Coronary artery (tissue), 2 donors: ENCODE results near the gene CBR3.

Experiments
- DNase-seq: peaks from one replicate; pipeline ENCODE4 v3.0.0-alpha.2; 2017; ENCODE audit warnings: low spot score
- H3K27ac ChIP-seq, 2 donors: fragments of 200-600 bp; sonication (generic); one replicate each; pipeline ENCODE4 v1.5.1; 2016 to 2019
- H3K4me3 ChIP-seq: fragments of 200-600 bp; sonication (generic); 2 replicates; pipeline ENCODE4 v1.5.1; 2016; ENCODE audit warnings: mild to moderate bottlenecking, moderate library complexity
- CTCF ChIP-seq: fragments of 200-600 bp; sonication (generic); IDR thresholded peaks from one replicate; pipeline ENCODE4 v1.5.1; 2019; ENCODE audit warnings: antibody characterized with exemption

Gene CBR3

GRCh38 chr21:36156339-36156814 lies 21.5 kb downstream of the CBR3 start:
- H3K4me3 ChIP-seq = peak overlapping the region; percentile 94
- peak overlapping the region; percentile 73 to 85 for H3K27ac ChIP-seq
- no peak for TF ChIP-seq CTCF
- peak; percentile 100 for DNase-seq

- no peak for TF ChIP-seq CTCF
- peak within 1 kb of the TSS; percentile 73 to 85 for H3K27ac ChIP-seq
- H3K4me3 ChIP-seq = peak within 1 kb of the TSS; percentile 94
- DNase-seq = no peak
Measured at GRCh38 chr21:36156815-36157670, 22.2 kb downstream of the CBR3 start, which contains the start of gene DOP1B. DOP1B (plus strand) TSS chr21:36156824; CDS start chr21:36164734, 7,910 bp downstream.

GRCh38 chr21:36159356-36159921 lies 24.6 kb downstream of the CBR3 start:
- H3K4me3 ChIP-seq = no peak overlapping the region
- no peak for DNase-seq
- no peak for TF ChIP-seq CTCF
- H3K27ac ChIP-seq = no peak overlapping the region

- no peak overlapping the region for H3K4me3 ChIP-seq
- DNase-seq = no peak
- no peak for TF ChIP-seq CTCF
- no peak overlapping the region for H3K27ac ChIP-seq
Measured at GRCh38 chr21:36160850-36161178, 25.9 kb downstream of the CBR3 start.

GRCh38 chr21:36162631-36163030 lies 27.8 kb downstream of the CBR3 start:
- no peak for TF ChIP-seq CTCF
- H3K4me3 ChIP-seq = no peak overlapping the region
- DNase-seq = no peak
- H3K27ac ChIP-seq = no peak overlapping the region

GRCh38 chr21:36163750-36164741 lies 29.2 kb downstream of the CBR3 start:
- DNase-seq = no peak
- TF ChIP-seq CTCF = no peak
- Histone ChIP-seq H3K4me3 (no peak overlapping the region), H3K27ac (no peak overlapping the region)
